Right atrium auricular region (tissue), 2 donors: ENCODE results near the gene UVSSA. TPM values are rescaled to one million over a fixed set of nuclear protein-coding genes. Genes with fewer than 3 reads are reported as not detected.

ENCODE experiments used
- DNase-seq: peaks from one replicate; pipeline ENCODE4 v3.0.0-alpha.2; 2019; ENCODE audit warnings: low spot score
- H3K27ac ChIP-seq, 2 donors: fragments of 200-600 bp; sonication (generic); 1 replicate in 1 of 2; 2 replicates in 1 of 2; pipeline ENCODE4 v1.5.1; 2016 to 2019
- H3K27me3 ChIP-seq, 2 donors: fragments of 200-600 bp; sonication (generic); one replicate each; pipeline versions ENCODE4 v1.5.1 to v1.6.0; 2017 to 2019
- H3K36me3 ChIP-seq: fragments of 200-600 bp; sonication (generic); one replicate; pipeline ENCODE4 v1.5.1; 2016
- H3K4me1 ChIP-seq, 2 donors: fragments of 200-600 bp; sonication (generic); one replicate each; pipeline versions ENCODE4 v1.5.1 to v1.6.0; 2017 to 2019
- H3K4me3 ChIP-seq, 2 donors: fragments of 200-600 bp; sonication (generic); 1 replicate in 1 of 2; 2 replicates in 1 of 2; pipeline ENCODE4 v1.5.1; 2017 to 2019; ENCODE audit warnings: mild to moderate bottlenecking in 1 of 2, moderate library complexity in 1 of 2
- H3K9me3 ChIP-seq, 2 donors: fragments of 200-600 bp; sonication (generic); one replicate each; pipeline ENCODE4 v1.5.1; 2019
- CTCF ChIP-seq, 2 donors: fragments of 200-600 bp; sonication (generic); IDR thresholded peaks; one replicate each; pipeline ENCODE4 v1.5.1; 2019; ENCODE audit warnings: antibody characterized with exemption in 2 of 2
- total RNA-seq, 2 donors: library from RNA; depleted of rRNA; stranded (reverse); fragments of >200 nt; gene quantifications; one replicate each; pipeline ENCODE4 v1.1.0, GENCODE V29; 2016

The UVSSA gene
- total RNA-seq, 2 donors from 2014 or later, result 4.4 to 7.5 TPM

- no peak for DNase-seq
- no peak overlapping the region for H3K4me3 ChIP-seq
- TF ChIP-seq CTCF (IDR thresholded peaks at IDR 0.05), result no peak
- H3K4me1 ChIP-seq, result peaks cover 0 to 27% of the 10 kb centered on the region in 2 donors
- no peaks in the 10 kb centered on the region for H3K9me3 ChIP-seq
- H3K27me3 ChIP-seq, result no peaks in the 10 kb centered on the region
- H3K27ac ChIP-seq, result no peak overlapping the region
- H3K36me3 ChIP-seq, result peaks cover 3% of the 10 kb centered on the region
Observed at GRCh38 chr4:1350169-1350520, 3.1 kb downstream of the UVSSA start.

GRCh38 chr4:1351854-1352566 lies 5.0 kb downstream of the UVSSA start:
- peak; percentile 87 to 97 for TF ChIP-seq CTCF (IDR thresholded peaks at IDR 0.05)
- H3K4me3 ChIP-seq, result no peak overlapping the region
- H3K9me3 ChIP-seq, result no peaks in the 10 kb centered on the region
- H3K27me3 ChIP-seq, result no peaks in the 10 kb centered on the region
- DNase-seq, result peak; percentile 84
- peaks cover 3% of the 10 kb centered on the region for H3K36me3 ChIP-seq
- H3K27ac ChIP-seq, result no peak overlapping the region
- H3K4me1 ChIP-seq, result peaks cover 0 to 24% of the 10 kb centered on the region in 2 donors

- Histone ChIP-seq H3K4me3 (no peak overlapping the region), H3K36me3 (peaks cover 3% of the 10 kb centered on the region)
- DNase-seq, result no peak
Observed at GRCh38 chr4:1352567-1352900, 5.5 kb downstream of the UVSSA start.

GRCh38 chr4:1353186-1354055 lies 6.4 kb downstream of the UVSSA start:
- H3K27ac ChIP-seq, result no peak overlapping the region
- no peak for TF ChIP-seq CTCF (IDR thresholded peaks at IDR 0.05)
- H3K36me3 ChIP-seq, result peaks cover 3% of the 10 kb centered on the region
- peaks cover 0 to 13% of the 10 kb centered on the region in 2 donors for H3K4me1 ChIP-seq
- no peaks in the 10 kb centered on the region for H3K27me3 ChIP-seq
- no peaks in the 10 kb centered on the region for H3K9me3 ChIP-seq
- H3K4me3 ChIP-seq, result no peak overlapping the region
- no peak for DNase-seq

More at GRCh38 chr4:1352567-1352900, 5.5 kb downstream of the UVSSA start:
- peaks cover 0 to 22% of the 10 kb centered on the region in 2 donors for H3K4me1 ChIP-seq
- no peak overlapping the region for H3K27ac ChIP-seq
- no peaks in the 10 kb centered on the region for H3K27me3 ChIP-seq
- no peak for TF ChIP-seq CTCF (IDR thresholded peaks at IDR 0.05)
- no peaks in the 10 kb centered on the region for H3K9me3 ChIP-seq

GRCh38 chr4:1354136-1354982 lies 7.4 kb downstream of the UVSSA start:
- Histone ChIP-seq H3K27ac (no peak overlapping the region), H3K4me1 (peaks cover 0 to 10% of the 10 kb centered on the region in 2 donors), H3K9me3 (no peaks in the 10 kb centered on the region), H3K36me3 (peaks cover 3% of the 10 kb centered on the region), H3K4me3 (no peak overlapping the region), H3K27me3 (no peaks in the 10 kb centered on the region)
- no peak for TF ChIP-seq CTCF (IDR thresholded peaks at IDR 0.05)
- DNase-seq, result no peak
